GM21447 (cell line): ENCODE measurements around the gene LRRIQ1.

Source experiments
- ATAC-seq: cut with Tn5 transposase; IDR thresholded peaks from one replicate; pipeline ENCODE4 v1.9.1; 2021; ENCODE audit not compliant: unreplicated experiment

LRRIQ1 gene

GRCh38 chr12:85057370-85057963 is 21.3 kb downstream of the LRRIQ1 start:
- ATAC-seq, result peak; percentile 94

GRCh38 chr12:85058339-85058738 is 22.2 kb downstream of the LRRIQ1 start:
- ATAC-seq, result no peak

GRCh38 chr12:85059594-85059993 is 23.4 kb downstream of the LRRIQ1 start:
- no peak for ATAC-seq

- ATAC-seq, result no peak
Measured at GRCh38 chr12:85060916-85061315, 24.8 kb downstream of the LRRIQ1 start.

GRCh38 chr12:85065837-85066482 is 29.8 kb downstream of the LRRIQ1 start:
- no peak for ATAC-seq

GRCh38 chr12:85072826-85073225 is 36.7 kb downstream of the LRRIQ1 start:
- no peak for ATAC-seq

GRCh38 chr12:85076688-85077430 is 40.7 kb downstream of the LRRIQ1 start:
- ATAC-seq, result peak; percentile 79

- ATAC-seq, result no peak
Measured at GRCh38 chr12:85085066-85085465, 48.9 kb downstream of the LRRIQ1 start.

GRCh38 chr12:85089792-85090191 is 53.6 kb downstream of the LRRIQ1 start:
- ATAC-seq, result no peak

GRCh38 chr12:85092814-85093370 is 56.7 kb downstream of the LRRIQ1 start:
- no peak for ATAC-seq

- ATAC-seq, result no peak
Measured at GRCh38 chr12:85095501-85095900, 59.4 kb downstream of the LRRIQ1 start.

- no peak for ATAC-seq
Measured at GRCh38 chr12:85130646-85131045, 94.5 kb downstream of the LRRIQ1 start.

- ATAC-seq, result no peak
Measured at GRCh38 chr12:85138833-85139232, 102.7 kb downstream of the LRRIQ1 start.

- no peak for ATAC-seq
Measured at GRCh38 chr12:85147331-85147730, 111.2 kb downstream of the LRRIQ1 start.

GRCh38 chr12:85152311-85152729 is 116.2 kb downstream of the LRRIQ1 start:
- no peak for ATAC-seq

GRCh38 chr12:85155791-85156190 is 119.6 kb downstream of the LRRIQ1 start:
- no peak for ATAC-seq

GRCh38 chr12:85156569-85156968 is 120.4 kb downstream of the LRRIQ1 start:
- no peak for ATAC-seq

- ATAC-seq, result no peak
Measured at GRCh38 chr12:85157035-85157603, 121.0 kb downstream of the LRRIQ1 start.

- no peak for ATAC-seq
Measured at GRCh38 chr12:85163752-85164321, 127.7 kb downstream of the LRRIQ1 start.

- no peak for ATAC-seq
Measured at GRCh38 chr12:85179680-85180270, 143.6 kb downstream of the LRRIQ1 start.

- no peak for ATAC-seq
Measured at GRCh38 chr12:85182699-85183098, 146.5 kb downstream of the LRRIQ1 start.
